ENCODE measurements around the gene ZBTB24. TPM values are rescaled to one million over a fixed set of nuclear protein-coding genes. Genes with fewer than 3 reads are reported as not detected.

ZBTB24 gene
- total RNA-seq, 2 donors from 2014 or later, result 9.2 to 9.8 TPM

- DNase-seq, result no peak
- Histone ChIP-seq H3K4me3 (ENCODE audit: low read length) (no peak overlapping the region), H3K9me3 (ENCODE audit: control insufficient read depth, low read length) (peaks cover 22% of the 10 kb centered on the region), H3K4me1 (ENCODE audit: control insufficient read depth, insufficient read depth, low read length) (no peaks in the 10 kb centered on the region), H3K9ac (ENCODE audit: extremely low read depth, low read length, poor library complexity, severe bottlenecking) (no peak overlapping the region), H3K27ac (ENCODE audit: low read depth, low read length) (no peak overlapping the region), H3K27me3 (ENCODE audit: control insufficient read depth, insufficient read depth, low read length, poor library complexity, severe bottlenecking) (no peaks in the 10 kb centered on the region), H3K36me3 (ENCODE audit: control insufficient read depth, insufficient read depth, low read length) (no peaks in the 10 kb centered on the region)
- Mint-ChIP-seq H3K27me3 (ENCODE audit: insufficient read depth) (no peaks in the 10 kb centered on the region), H3K4me1 (peaks cover 17% of the 10 kb centered on the region), H3K4me3 (no peak overlapping the region), H3K27ac (no peak overlapping the region), H3K36me3 (ENCODE audit: low read depth) (peaks cover 3% of the 10 kb centered on the region), H3K9me3 (peaks cover 17% of the 10 kb centered on the region)
- WGBS, 2 experiments (ENCODE audit: insufficient coverage in 1 of 2, insufficient read length in 1 of 2), result 83 to 91% methylated on average over 1 to 2 of the region's 2 CpGs
- TF ChIP-seq CTCF (conservative IDR thresholded peaks at IDR 0.05), result no peak
Measured at GRCh38 chr6:109511832-109512231, 28.8 kb upstream of the ZBTB24 start.

GRCh38 chr6:109510358-109510757 is 27.3 kb upstream of the ZBTB24 start:
- H3K4me3 ChIP-seq (ENCODE audit: low read length), result peak overlapping the region; percentile 15
- H3K9ac ChIP-seq (ENCODE audit: extremely low read depth, low read length, poor library complexity, severe bottlenecking), result no peak overlapping the region
- TF ChIP-seq CTCF (conservative IDR thresholded peaks at IDR 0.05), result no peak
- H3K27me3 ChIP-seq (ENCODE audit: control insufficient read depth, insufficient read depth, low read length, poor library complexity, severe bottlenecking), result no peaks in the 10 kb centered on the region
- Mint-ChIP-seq H3K36me3 (ENCODE audit: low read depth) (peaks cover 3% of the 10 kb centered on the region), H3K27ac (no peak overlapping the region), H3K27me3 (ENCODE audit: insufficient read depth) (no peaks in the 10 kb centered on the region), H3K4me3 (no peak overlapping the region), H3K9me3 (peaks cover 17% of the 10 kb centered on the region), H3K4me1 (peaks cover 17% of the 10 kb centered on the region)
- H3K36me3 ChIP-seq (ENCODE audit: control insufficient read depth, insufficient read depth, low read length), result no peaks in the 10 kb centered on the region
- H3K4me1 ChIP-seq (ENCODE audit: control insufficient read depth, insufficient read depth, low read length), result no peaks in the 10 kb centered on the region
- H3K27ac ChIP-seq (ENCODE audit: low read depth, low read length), result no peak overlapping the region
- H3K9me3 ChIP-seq (ENCODE audit: control insufficient read depth, low read length), result peaks cover 22% of the 10 kb centered on the region
- no peak for DNase-seq
- 80 to 90% methylated on average over 1 of the region's 1 CpG for WGBS, 2 experiments (ENCODE audit: insufficient coverage in 1 of 2, insufficient read length in 1 of 2)

GRCh38 chr6:109508166-109508860 is 25.3 kb upstream of the ZBTB24 start:
- TF ChIP-seq CTCF (conservative IDR thresholded peaks at IDR 0.05), result no peak
- no peak for DNase-seq

More at GRCh38 chr6:109508166-109508860, 25.3 kb upstream of the ZBTB24 start:
- H3K27ac Mint-ChIP-seq, result no peak overlapping the region
- peaks cover 3% of the 10 kb centered on the region for H3K36me3 Mint-ChIP-seq (ENCODE audit: low read depth)
- H3K27me3 Mint-ChIP-seq (ENCODE audit: insufficient read depth), result no peaks in the 10 kb centered on the region
- Histone ChIP-seq H3K36me3 (ENCODE audit: control insufficient read depth, insufficient read depth, low read length) (no peaks in the 10 kb centered on the region), H3K27me3 (ENCODE audit: control insufficient read depth, insufficient read depth, low read length, poor library complexity, severe bottlenecking) (no peaks in the 10 kb centered on the region), H3K9me3 (ENCODE audit: control insufficient read depth, low read length) (peaks cover 22% of the 10 kb centered on the region), H3K9ac (ENCODE audit: extremely low read depth, low read length, poor library complexity, severe bottlenecking) (no peak overlapping the region), H3K4me1 (ENCODE audit: control insufficient read depth, insufficient read depth, low read length) (no peaks in the 10 kb centered on the region), H3K27ac (ENCODE audit: low read depth, low read length) (no peak overlapping the region), H3K4me3 (ENCODE audit: low read length) (no peak overlapping the region)
- peaks cover 17% of the 10 kb centered on the region for H3K9me3 Mint-ChIP-seq
- WGBS, 2 experiments (ENCODE audit: insufficient coverage in 1 of 2, insufficient read length in 1 of 2), result 60 to 75% methylated on average over 3 to 4 of the region's 4 CpGs
- peaks cover 9% of the 10 kb centered on the region for H3K4me1 Mint-ChIP-seq
- H3K4me3 Mint-ChIP-seq, result no peak overlapping the region

Data from endodermal cell (in vitro differentiated cells).